Mucosa of stomach (tissue), 1 donor: ENCODE measurements around the gene BHMT.
"Not testable (repeated sequence)": the region's sequence is repeated elsewhere in the genome, so short reads cannot be mapped to it uniquely, and the experiment has no call there.

Source experiments
- H3K27me3 ChIP-seq: one replicate; pipeline ENCODE4 v1.7.0; 2013; ENCODE audit warnings: mild to moderate bottlenecking, low read length; ENCODE audit not compliant: control insufficient read depth, insufficient read depth
- H3K36me3 ChIP-seq: one replicate; pipeline ENCODE4 v1.7.0; 2013; ENCODE audit warnings: low read length; ENCODE audit not compliant: control insufficient read depth, insufficient read depth
- H3K4me1 ChIP-seq: one replicate; pipeline ENCODE4 v1.7.0; 2013; ENCODE audit warnings: mild to moderate bottlenecking, low read length; ENCODE audit not compliant: control insufficient read depth, insufficient read depth
- H3K4me3 ChIP-seq: one replicate; pipeline ENCODE4 v1.7.0; 2013; ENCODE audit warnings: low read length
- H3K9ac ChIP-seq: one replicate; pipeline ENCODE4 v1.7.0; 2013; ENCODE audit warnings: mild to moderate bottlenecking, low read length, moderate library complexity
- H3K9me3 ChIP-seq: one replicate; pipeline ENCODE4 v1.7.0; 2013; ENCODE audit warnings: mild to moderate bottlenecking, low read length, moderate library complexity; ENCODE audit not compliant: control insufficient read depth
- donor health status: Pancreatic carcinoma.

BHMT gene

DNA sequence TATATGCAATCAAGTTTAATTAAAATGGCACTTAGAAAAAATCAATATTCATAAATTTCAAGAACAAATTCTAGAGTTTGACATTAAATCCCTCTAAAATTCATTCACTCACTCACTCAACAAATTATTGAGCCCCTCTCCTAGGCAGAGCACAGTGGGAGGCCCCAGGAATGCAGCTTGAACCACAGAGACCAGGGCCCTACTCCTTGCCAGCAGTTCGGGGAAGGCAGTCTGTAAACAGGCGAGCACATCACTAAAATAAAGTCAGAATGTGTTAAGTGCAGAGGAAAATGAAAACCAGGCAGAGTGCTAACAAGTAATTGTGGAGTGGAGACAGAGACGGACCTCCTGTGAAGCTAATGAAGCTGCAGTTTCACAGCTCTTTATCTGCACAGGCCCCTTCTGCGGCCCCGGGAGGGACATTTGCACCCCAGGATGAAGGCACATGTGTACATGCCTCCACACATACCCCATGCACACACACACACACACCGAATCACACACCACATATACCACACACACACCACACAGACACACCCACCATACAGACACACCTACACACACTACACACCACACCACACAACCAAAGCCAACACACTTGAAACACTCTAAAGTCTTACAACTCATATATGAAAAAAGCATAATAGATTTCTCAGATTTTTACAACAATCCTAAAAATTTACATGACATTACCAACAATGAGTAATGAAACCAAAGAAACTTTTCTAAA is 40.5 kb downstream of the BHMT start:
- no peaks in the 10 kb centered on the region for H3K4me1 ChIP-seq
- no peaks in the 10 kb centered on the region for H3K36me3 ChIP-seq
- H3K9ac ChIP-seq = no peak overlapping the region
- H3K4me3 ChIP-seq = no peak overlapping the region
- no peaks in the 10 kb centered on the region for H3K9me3 ChIP-seq
- no peaks in the 10 kb centered on the region for H3K27me3 ChIP-seq

DNA sequence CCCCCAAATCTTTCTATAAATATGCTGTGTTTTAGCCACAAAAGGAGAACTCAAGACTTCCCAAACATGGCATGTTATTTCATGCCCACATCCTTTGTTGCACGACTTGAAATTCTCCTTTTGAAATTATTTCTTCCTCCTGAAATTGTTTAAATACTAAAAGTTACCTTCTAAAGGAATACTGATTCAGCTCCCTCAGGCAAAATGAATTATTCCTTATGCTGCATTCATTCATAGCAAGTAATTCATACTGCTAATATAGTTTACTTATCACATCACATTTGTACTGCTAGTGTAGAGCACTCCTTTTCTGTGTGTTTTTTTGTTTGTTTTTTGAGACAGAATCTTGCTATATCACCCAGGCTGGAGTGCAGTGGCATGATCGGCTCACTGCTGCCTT is 45.7 kb downstream of the BHMT start:
- Histone ChIP-seq H3K9me3 (no peaks in the 10 kb centered on the region), H3K4me1 (no peaks in the 10 kb centered on the region), H3K9ac (no peak overlapping the region), H3K4me3 (no peak overlapping the region), H3K27me3 (no peaks in the 10 kb centered on the region), H3K36me3 (no peaks in the 10 kb centered on the region)

DNA sequence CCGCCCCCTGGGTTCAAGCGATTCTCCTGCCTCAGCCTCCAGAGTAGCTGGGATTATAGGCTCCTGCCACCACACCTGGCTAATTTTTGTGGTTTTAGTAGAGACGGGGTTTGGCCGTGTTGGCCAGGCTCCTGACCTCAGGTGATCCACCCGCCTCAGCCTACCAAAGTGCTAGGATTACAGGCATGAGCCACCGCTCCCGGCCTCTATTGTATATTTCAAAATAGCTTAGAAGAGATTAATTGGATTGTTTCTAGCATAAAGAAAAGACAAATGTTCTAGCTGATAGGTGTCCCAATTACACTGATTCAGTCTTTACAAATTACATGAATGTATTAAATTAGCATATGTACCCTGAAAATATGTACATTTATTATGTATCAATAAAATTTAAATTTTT is 50.0 kb downstream of the BHMT start:
- H3K9me3 ChIP-seq, H3K9ac ChIP-seq, H3K27me3 ChIP-seq, H3K4me3 ChIP-seq, H3K36me3 ChIP-seq, H3K4me1 ChIP-seq: not testable (repeated sequence)

DNA sequence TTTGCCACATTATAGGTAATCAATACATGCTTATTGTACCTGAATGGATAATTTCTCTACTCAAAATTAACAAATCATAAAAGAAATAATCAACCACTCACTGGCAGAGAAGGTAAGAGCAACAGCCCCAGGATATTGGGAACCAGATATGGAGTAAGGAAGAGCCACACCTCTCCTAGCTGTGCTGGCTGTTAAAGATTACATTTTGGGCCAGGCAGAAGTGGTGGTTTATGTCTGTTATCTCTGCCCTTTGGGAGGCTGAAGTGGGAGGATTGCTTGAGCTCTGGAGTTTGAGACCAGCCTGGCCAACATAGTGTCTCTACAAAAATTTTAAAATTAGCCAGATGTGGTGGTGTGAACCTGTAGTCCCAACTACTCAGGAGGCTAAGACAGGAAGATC is 56.4 kb downstream of the BHMT start:
- H3K4me3 ChIP-seq = no peak overlapping the region
- no peaks in the 10 kb centered on the region for H3K4me1 ChIP-seq
- H3K36me3 ChIP-seq = no peaks in the 10 kb centered on the region
- no peak overlapping the region for H3K9ac ChIP-seq
- no peaks in the 10 kb centered on the region for H3K9me3 ChIP-seq
- H3K27me3 ChIP-seq = no peaks in the 10 kb centered on the region

DNA sequence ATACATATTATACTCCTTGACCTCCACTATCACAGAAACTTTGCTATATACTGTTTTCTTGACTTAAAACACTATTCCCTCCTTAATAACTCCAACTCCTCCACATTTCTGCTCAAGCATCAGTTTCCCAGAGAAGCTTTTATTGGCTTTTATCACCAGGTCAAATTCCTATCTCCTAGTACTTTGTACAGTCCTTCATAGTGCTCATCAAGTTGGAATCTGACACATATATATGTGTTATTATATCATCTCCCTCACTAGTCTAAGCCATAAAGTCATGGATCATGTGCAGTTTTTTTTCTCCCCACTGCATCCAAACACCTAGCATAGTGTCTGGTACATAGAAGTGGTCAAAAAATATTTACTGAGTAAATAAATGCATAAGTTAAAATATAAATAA is 59.1 kb downstream of the BHMT start:
- H3K4me1 ChIP-seq = peaks cover 10% of the 10 kb centered on the region
- no peak overlapping the region for H3K4me3 ChIP-seq

DNA sequence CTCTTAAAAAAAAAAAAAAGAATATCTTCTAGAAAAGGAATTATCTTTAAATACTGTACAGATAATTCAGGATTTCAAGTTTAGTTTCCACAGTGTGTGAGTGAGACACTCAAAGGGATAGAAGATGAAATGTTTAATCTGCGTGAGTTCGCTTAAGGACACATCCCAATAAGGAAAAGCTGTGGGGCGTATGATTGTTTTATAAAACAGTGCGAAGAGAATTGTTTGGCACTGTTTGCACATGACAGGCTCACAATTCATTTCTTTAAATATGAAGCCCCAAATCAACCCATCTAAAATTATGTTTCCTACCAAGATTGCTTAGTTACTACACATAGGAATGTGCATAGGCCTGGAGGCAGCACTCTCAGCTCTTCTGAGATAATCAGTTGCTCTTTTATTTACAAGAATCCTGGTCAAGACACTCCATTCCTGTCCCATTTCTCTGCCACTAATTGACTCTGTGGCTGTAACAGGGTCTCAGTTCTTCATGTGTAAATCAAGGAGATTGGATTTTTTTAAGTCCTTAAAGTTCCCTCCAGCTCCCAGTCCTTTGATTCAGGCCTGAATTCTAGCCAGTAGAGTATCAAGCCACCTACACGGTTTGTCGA is 60.1 kb downstream of the BHMT start:
- H3K27me3 ChIP-seq = no peaks in the 10 kb centered on the region
- H3K9ac ChIP-seq = no peak overlapping the region
- no peaks in the 10 kb centered on the region for H3K9me3 ChIP-seq
- H3K4me3 ChIP-seq = no peak overlapping the region
- no peaks in the 10 kb centered on the region for H3K36me3 ChIP-seq
- peaks cover 10% of the 10 kb centered on the region for H3K4me1 ChIP-seq

More for the DNA sequence above, 59.1 kb downstream of the BHMT start:
- Histone ChIP-seq H3K9ac (no peak overlapping the region), H3K36me3 (no peaks in the 10 kb centered on the region), H3K27me3 (no peaks in the 10 kb centered on the region), H3K9me3 (no peaks in the 10 kb centered on the region)

DNA sequence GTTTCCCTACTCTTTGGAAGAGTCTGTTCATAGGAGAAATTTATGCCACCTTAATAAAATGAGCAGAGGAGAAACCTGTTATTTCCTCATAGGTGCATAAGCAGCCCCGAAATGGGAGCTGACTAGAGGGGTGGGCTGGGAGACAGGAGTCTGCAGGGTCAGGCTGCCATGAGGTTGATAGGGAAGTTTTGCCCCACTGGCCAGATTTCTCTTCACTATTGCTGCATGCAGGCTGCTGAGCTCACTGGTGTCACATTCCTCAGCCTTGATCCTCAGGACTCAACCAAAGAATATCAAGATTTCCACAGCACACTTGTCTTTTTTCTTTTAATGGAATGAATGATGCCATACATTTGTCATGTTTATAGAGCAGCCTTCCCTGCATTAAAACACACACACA is 60.7 kb downstream of the BHMT start:
- Histone ChIP-seq H3K4me1 (peaks cover 10% of the 10 kb centered on the region), H3K36me3 (no peaks in the 10 kb centered on the region), H3K9ac (no peak overlapping the region), H3K27me3 (no peaks in the 10 kb centered on the region), H3K4me3 (no peak overlapping the region), H3K9me3 (no peaks in the 10 kb centered on the region)

DNA sequence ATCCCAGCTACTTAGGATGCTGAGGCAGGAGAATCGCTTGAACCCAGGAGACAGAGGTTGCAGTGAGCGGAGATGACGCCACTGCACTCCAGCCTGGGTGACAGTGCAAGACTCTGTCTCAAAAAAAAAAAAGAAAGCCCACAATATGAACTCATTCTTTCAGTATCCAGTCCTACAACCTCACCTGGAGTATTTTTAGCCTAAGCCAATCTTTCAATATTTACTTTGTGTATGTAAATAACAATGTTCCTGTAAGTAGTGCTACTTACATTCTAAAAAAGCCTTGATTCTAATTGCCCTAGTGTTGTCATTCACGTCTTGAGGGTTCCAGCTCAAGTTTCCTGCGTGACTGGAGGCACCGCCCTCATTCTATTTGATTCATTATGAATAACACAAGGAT is 62.0 kb downstream of the BHMT start:
- no peaks in the 10 kb centered on the region for H3K27me3 ChIP-seq
- no peaks in the 10 kb centered on the region for H3K9me3 ChIP-seq
- peaks cover 10% of the 10 kb centered on the region for H3K4me1 ChIP-seq
- H3K36me3 ChIP-seq = no peaks in the 10 kb centered on the region
- H3K4me3 ChIP-seq = no peak overlapping the region
- H3K9ac ChIP-seq = peak overlapping the region; percentile 12

DNA sequence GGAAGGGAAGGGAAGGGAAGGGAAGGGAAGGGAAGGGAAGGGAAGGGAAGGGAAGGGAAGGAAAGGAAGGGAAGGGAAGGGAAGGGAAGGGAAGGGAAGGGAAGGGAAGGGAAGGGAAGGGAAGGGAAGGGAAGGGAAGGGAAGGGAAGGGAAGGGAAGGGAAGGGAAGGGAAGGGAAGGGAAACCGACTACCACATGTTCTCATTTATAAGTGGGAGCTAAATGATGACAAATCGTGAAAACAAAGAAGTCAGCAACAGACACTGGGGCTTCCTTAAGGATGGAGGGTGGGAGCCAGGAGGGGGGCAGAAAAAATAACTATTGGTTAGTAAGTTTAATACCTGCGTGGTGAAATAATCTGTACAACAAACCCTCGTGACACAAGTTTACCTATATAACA is 68.8 kb downstream of the BHMT start:
- H3K27me3 ChIP-seq = not testable (repeated sequence)

DNA sequence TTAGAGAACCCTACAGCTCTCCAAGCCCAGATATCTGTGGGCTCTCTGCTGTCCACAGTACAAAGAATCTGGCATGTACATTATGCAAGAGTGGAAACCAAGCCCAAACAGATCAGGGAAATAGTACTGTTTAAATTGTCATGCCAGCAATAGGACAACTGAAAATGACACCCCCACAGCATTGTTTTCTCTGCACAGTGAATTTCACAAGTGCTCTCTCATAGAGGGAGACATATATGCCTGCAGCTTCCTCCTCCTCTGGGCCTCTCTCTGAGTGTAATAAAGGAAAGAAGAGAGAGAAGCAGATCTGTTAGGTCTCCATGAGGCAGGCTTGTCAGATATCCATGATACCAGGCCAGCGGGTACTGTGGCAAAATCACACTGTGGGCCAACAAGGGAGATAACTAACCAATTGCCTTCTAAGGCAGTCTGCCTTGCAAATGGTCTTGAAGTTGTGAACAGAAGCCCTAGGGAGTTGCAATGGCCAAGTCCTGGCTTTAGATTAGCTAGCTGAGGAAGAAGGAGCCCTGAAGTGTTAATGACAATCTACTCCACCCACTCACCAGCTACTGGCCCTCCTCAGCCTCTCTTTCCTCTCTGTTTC is 69.9 kb downstream of the BHMT start:
- Histone ChIP-seq H3K4me3 (no peak overlapping the region), H3K9me3 (no peaks in the 10 kb centered on the region), H3K36me3 (no peaks in the 10 kb centered on the region), H3K27me3 (no peaks in the 10 kb centered on the region), H3K9ac (no peak overlapping the region), H3K4me1 (peaks cover 9% of the 10 kb centered on the region)

More for the DNA sequence above, 68.8 kb downstream of the BHMT start:
- H3K9me3 ChIP-seq, H3K9ac ChIP-seq, H3K4me1 ChIP-seq, H3K36me3 ChIP-seq, H3K4me3 ChIP-seq: not testable (repeated sequence)
